SK-N-MC (cell line): ENCODE data around the gene DENND1B.
"Not testable (repeated sequence)": the region's sequence is repeated elsewhere in the genome, so short reads cannot be mapped to it uniquely, and the experiment has no call there.

Source experiments
- DNase-seq: peaks from one replicate; pipeline ENCODE4 v3.0.0-alpha.2; 2011; ENCODE audit warnings: low read depth, low spot score
- H3K27ac ChIP-seq: fragments of 200-600 bp; sonication (generic); 2 replicates; pipeline ENCODE4 v1.5.1; 2016; ENCODE audit warnings: mixed run types
- H3K36me3 ChIP-seq: fragments of 200-600 bp; sonication (generic); 2 replicates; pipeline ENCODE4 v1.6.1; 2017; ENCODE audit warnings: antibody characterized with exemption, low read length, mixed read lengths; ENCODE audit not compliant: insufficient read depth
- H3K4me3 ChIP-seq: fragments of 200-600 bp; sonication (generic); 2 replicates; pipeline ENCODE4 v1.5.1; 2016
- H3K9ac ChIP-seq: fragments of 200-600 bp; sonication (generic); 2 replicates; pipeline ENCODE4 v1.8.0; 2017; ENCODE audit warnings: mixed run types, mixed read lengths; ENCODE audit not compliant: insufficient read length
- H3K9me3 ChIP-seq: fragments of 200-600 bp; sonication (generic); 2 replicates; pipeline ENCODE4 v1.6.1; 2017; ENCODE audit warnings: low read depth, mild to moderate bottlenecking, antibody characterized with exemption, low read length, moderate library complexity, mixed read lengths
- EZH2 ChIP-seq: fragments of 200-600 bp; sonication (generic); IDR thresholded peaks from one replicate; pipeline ENCODE4 v1.6.1; 2017; ENCODE audit warnings: antibody characterized with exemption
- FOXP2 ChIP-seq: optimal IDR thresholded peaks from 2 replicates; pipeline ENCODE3; 2011; ENCODE audit warnings: mild to moderate bottlenecking, moderate library complexity; ENCODE audit not compliant: insufficient read depth; ENCODE audit errors: extremely low read length, control extremely low read depth
- POLR2AphosphoS5 ChIP-seq: IDR thresholded peaks from 2 replicates; pipeline ENCODE4 v1.6.1; 2012; ENCODE audit warnings: mild to moderate bottlenecking, low read depth, low read length, borderline replicate concordance

DENND1B gene

DNA sequence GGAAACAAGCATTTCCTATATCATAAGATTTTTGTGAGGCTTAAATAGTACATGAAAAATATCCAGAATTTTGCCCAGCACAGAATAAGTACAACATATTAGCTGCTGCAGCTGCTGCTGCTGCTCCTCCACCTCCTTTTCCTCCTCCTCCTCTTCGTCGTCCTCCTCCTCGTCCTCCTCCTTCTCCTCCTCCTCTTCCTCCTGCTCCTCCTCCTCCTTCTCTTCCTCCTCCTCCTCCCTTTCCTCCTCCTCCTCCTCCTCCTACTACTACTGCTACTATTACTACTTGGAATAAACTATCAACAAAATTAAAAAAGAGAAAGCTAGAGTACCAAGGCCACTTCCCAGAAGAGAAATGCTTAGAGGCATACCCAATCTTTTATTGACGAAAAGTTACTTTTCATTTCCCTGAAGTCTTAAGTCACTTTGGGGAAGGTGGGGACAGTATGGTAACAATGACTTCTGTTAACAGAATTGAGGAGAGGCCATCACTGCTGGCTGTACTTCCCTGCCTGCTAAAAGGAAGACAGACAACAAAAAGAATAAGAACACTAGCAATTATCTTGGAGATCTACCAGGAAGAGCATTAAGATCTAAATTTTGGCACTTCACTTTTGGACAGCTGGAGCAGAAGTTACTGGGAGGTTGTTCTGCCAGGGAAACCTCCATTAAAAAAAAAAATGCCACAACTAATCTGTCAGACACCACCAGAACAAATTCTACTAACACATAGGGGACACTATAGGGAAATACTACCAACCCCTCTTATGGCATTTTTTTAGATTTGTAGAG lies 7.1 kb downstream of the DENND1B start:
- no peak overlapping the region for H3K4me3 ChIP-seq
- DNase-seq: no peak
- H3K36me3 ChIP-seq: no peaks in the 10 kb centered on the region
- no peak overlapping the region for H3K9ac ChIP-seq
- no peak for TF ChIP-seq POLR2AphosphoS5
- no peak for TF ChIP-seq EZH2
- no peak for TF ChIP-seq FOXP2
- no peak overlapping the region for H3K27ac ChIP-seq
- H3K9me3 ChIP-seq: no peaks in the 10 kb centered on the region

GRCh38 chr1:197763769-197764168 lies 11.5 kb downstream of the DENND1B start:
- Histone ChIP-seq H3K9me3 (no peaks in the 10 kb centered on the region), H3K36me3 (no peaks in the 10 kb centered on the region), H3K9ac (no peak overlapping the region), H3K27ac (no peak overlapping the region), H3K4me3 (no peak overlapping the region)
- no peak for DNase-seq
- TF ChIP-seq EZH2: no peak
- TF ChIP-seq FOXP2: no peak
- TF ChIP-seq POLR2AphosphoS5: no peak

DNA sequence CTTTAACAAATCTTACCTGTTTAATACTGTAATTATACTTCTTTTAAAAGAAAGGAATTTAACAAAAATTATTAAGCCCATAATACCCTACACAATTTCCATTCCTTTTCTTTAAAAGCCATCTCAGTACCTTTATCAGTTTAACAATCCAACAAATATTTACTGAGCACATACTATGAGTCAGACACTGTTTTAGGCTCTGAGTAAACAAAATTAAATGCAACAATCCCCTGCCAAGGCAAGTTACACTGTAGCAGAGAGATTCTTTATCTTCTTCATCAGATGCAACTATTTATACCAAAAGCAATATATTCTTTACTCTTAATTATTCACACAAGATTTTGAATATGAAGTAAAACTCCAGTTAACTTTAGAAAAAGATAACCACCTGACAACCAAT lies 12.0 kb downstream of the DENND1B start:
- Histone ChIP-seq H3K9ac (no peak overlapping the region), H3K27ac (no peak overlapping the region), H3K9me3 (no peaks in the 10 kb centered on the region), H3K36me3 (no peaks in the 10 kb centered on the region), H3K4me3 (no peak overlapping the region)
- TF ChIP-seq POLR2AphosphoS5 (no peak), EZH2 (no peak), FOXP2 (no peak)
- no peak for DNase-seq

DNA sequence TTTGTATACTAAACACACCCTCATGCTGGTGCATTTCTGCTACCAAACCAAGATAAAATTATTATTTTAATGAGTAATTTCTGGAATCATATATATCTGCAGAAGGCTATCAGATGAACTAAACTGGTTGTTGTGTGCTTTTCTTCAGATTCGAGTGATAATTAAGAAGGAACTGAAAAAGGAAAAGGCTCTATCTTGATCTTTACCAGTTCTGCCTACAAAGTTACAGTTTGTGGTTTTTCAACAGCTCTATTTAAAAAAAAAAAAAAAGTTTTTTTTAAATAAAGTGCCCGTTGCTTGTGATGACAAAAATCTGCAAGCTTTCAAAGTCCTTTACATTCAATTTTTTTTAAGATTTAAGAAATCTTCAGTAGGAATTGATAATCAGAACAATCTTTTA lies 13.6 kb downstream of the DENND1B start:
- no peak for TF ChIP-seq EZH2
- no peak for TF ChIP-seq POLR2AphosphoS5
- no peak for TF ChIP-seq FOXP2
- Histone ChIP-seq H3K9me3 (no peaks in the 10 kb centered on the region), H3K36me3 (no peaks in the 10 kb centered on the region), H3K27ac (peak overlapping the region; percentile 77; the same call in 1 of the 2 replicates), H3K9ac (no peak overlapping the region), H3K4me3 (peak overlapping the region; percentile 25)
- no peak for DNase-seq

DNA sequence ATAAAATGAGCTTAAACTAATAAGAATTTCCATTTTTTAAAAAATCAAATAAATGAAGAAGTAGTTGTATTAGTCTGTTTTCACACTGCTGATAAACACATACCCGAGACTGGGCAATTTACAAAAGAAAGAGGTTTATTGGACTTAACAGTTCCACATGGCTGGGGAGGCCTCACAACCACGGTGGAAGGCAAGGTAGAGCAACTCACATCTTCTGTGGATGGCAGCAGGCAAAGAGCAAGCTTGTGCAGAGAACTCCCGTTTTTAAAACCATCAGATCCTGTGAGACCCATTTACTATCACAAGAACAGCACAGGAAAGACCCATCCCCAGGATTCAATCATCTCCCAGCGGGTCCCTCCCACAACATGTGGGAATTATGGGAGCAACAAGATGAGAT lies 19.7 kb downstream of the DENND1B start:
- not testable (repeated sequence) for H3K9me3 ChIP-seq, H3K9ac ChIP-seq, H3K4me3 ChIP-seq, DNase-seq, H3K36me3 ChIP-seq, H3K27ac ChIP-seq

DNA sequence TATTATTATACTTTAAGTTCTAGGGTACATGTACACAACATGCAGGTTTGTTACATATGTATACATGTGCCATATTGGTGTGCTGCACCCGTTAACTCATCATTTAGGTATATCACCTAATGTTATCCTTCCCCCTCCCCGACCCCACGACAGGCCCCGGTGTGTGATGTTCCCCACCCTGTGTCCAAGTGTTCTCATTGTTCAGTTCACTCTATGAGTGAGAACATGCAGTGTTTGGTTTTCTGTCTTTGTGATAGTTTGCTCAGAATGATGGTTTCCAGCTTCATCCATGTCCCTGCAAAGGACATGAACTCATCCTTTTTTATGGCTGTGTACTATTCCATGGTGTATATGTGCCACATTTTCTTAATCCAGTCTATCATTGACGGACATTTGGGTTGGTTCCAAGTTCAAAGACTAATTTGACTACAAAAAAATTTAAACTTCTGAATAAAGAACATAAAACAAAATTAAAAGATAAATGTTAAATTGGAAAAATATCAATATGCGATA lies 22.6 kb downstream of the DENND1B start:
- not testable (repeated sequence) for H3K36me3 ChIP-seq, H3K4me3 ChIP-seq, H3K9me3 ChIP-seq, H3K27ac ChIP-seq, H3K9ac ChIP-seq, DNase-seq

DNA sequence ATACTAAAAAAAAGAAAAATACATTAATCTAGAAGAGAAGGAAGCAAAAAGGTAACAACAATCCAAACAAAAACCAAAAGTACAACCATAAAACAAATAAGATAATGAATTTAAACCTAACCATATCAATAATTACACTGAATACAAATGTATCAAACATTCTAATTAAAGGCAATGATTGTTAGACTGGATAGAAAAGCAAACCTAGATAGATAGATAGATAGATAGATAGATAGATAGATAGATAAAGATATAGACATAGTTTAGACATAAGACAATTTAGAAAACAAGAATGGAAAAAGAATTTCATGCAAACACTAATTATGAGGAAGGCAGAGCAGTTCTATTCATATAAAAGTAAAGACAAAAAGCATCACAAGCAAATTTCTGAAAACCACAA lies 24.9 kb downstream of the DENND1B start:
- H3K27ac ChIP-seq: no peak overlapping the region
- no peak for TF ChIP-seq EZH2
- TF ChIP-seq FOXP2: no peak
- no peak for TF ChIP-seq POLR2AphosphoS5

DNA sequence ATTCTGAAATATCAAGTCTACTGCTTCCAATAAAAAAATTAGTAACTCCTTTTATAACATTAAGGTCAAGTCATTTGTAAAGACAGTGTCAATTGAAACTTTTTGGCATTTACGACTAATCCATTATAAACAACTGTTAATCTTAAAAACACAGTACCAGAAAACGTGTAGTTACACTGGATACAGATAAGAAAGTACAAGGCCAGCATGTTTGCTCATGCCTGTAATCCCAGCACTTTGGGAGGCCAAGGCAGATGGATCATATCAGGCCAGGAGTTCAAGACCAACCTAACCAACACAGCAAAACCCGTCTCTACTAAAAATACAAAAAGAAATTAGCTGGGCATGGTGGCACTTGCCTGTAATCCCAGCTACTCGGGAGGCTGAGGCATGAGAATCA lies 29.4 kb downstream of the DENND1B start:
- no peak for DNase-seq

More for the DNA sequence above, 24.9 kb downstream of the DENND1B start:
- no peak overlapping the region for H3K4me3 ChIP-seq
- no peak overlapping the region for H3K9ac ChIP-seq
- H3K9me3 ChIP-seq: no peaks in the 10 kb centered on the region
- H3K36me3 ChIP-seq: no peaks in the 10 kb centered on the region
- no peak for DNase-seq

DNA sequence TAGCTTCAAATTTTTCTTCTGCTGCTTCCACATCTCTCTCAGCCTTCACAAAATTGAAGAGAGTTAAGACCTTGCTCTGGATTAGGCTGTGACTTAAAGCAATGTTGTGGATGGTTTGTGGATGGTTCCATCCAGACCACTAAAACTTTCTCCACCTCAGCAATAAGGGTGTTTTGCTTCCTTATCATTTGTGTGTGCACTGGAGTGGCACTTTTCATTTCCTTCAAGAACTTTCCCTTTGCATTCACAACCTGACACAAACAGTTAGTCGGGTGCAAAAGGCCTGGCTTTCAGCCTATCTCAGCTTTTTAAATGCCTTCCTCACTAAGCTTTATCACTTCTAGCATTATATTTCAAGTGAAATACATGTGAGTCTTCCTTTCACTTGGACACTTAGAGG lies 30.3 kb downstream of the DENND1B start:
- Histone ChIP-seq H3K9ac (no peak overlapping the region), H3K36me3 (no peaks in the 10 kb centered on the region), H3K4me3 (no peak overlapping the region), H3K9me3 (no peaks in the 10 kb centered on the region), H3K27ac (no peak overlapping the region)
- no peak for TF ChIP-seq EZH2
- no peak for TF ChIP-seq FOXP2
- no peak for TF ChIP-seq POLR2AphosphoS5
- no peak for DNase-seq

More for the DNA sequence above, 29.4 kb downstream of the DENND1B start:
- Histone ChIP-seq H3K9ac (no peak overlapping the region), H3K4me3 (no peak overlapping the region), H3K36me3 (no peaks in the 10 kb centered on the region), H3K27ac (no peak overlapping the region), H3K9me3 (no peaks in the 10 kb centered on the region)
- no peak for TF ChIP-seq POLR2AphosphoS5
- TF ChIP-seq FOXP2: no peak
- TF ChIP-seq EZH2: no peak
